ENCODE data around the gene TRAPPC1. TPM values are rescaled to one million over a fixed set of nuclear protein-coding genes. Genes with fewer than 3 reads are reported as not detected.

TRAPPC1 gene
- total and polyA plus RNA-seq, 10 of the 15 experiments (the other 5 are each of a cell fraction or from before 2014, with no cell fraction given) = 31.3 to 306 (median 134) TPM

DNA sequence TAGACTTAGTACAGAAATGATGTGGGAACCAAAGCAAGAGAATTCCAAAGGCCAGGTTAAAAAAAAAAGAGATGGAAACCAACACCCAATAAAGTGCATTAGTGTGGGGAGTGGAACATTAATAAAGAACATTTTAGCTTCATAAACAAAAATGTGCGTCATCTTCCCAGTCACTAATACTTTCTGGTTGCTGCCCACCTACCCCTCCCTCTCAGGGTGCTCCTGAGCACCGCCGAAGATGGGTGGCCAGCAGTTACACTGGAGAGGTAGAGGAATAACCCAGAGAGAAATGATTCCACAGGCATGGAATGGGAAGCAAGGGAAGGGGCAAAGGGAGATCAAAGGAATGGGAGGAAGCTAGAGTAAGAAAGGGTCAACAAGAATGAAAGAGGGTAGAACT, 49.1 kb downstream of the TRAPPC1 start:
- 94% methylated on average over 3 of the region's 3 CpGs for WGBS (ENCODE audit: insufficient coverage, insufficient replicate concordance, low lambda C conversion rate, missing lambda C conversion rate)
- ChIA-PET RAD21 (ENCODE audit: unreplicated experiment) (interaction anchor here (0.7 to 1.5 kb wide), 8 partner anchors 12 to 633 kb away, joined by 3 to 8 read pairs (median 3); partner anchors contain the start of genes CNTROB, CYB5D1, NAA38 and TRAPPC1), SMC1A (ENCODE audit: uncharacterized antibody, unreplicated experiment) (interaction anchor here (0.7 to 1.5 kb wide), 7 partner anchors 11 to 196 kb away, joined by 3 to 5 read pairs (median 4); partner anchors contain the start of genes CNTROB, NAA38, TP53 and TRAPPC1), POLR2A (interaction anchor here (0.6 to 1.5 kb wide), 8 partner anchors 11 to 844 kb away, joined by 3 to 8 read pairs (median 3); no protein-coding TSS in a partner anchor), CTCF (interaction anchor here (0.7 to 1.7 kb wide), 8 partner anchors 9 to 159 kb away, joined by 3 to 4 read pairs (median 3); partner anchors contain the start of gene NAA38)
- Histone ChIP-seq H3K4me1 (ENCODE audit: control insufficient read depth, insufficient read depth, low read length) (peaks cover 11% of the 10 kb centered on the region), H4K20me1 (ENCODE audit: control insufficient read depth, insufficient read depth) (no peaks in the 10 kb centered on the region), H3K4me2 (ENCODE audit: control insufficient read depth, insufficient read depth) (peak overlapping the region; percentile 57), H3K27me3 (replicated peaks in 1 of 2; ENCODE audit: control insufficient read depth in 2 of 2, insufficient read depth in 2 of 2, low read length in 1 of 2) (no peaks in the 10 kb centered on the region), H3K36me3 (ENCODE audit: control insufficient read depth in 2 of 2, insufficient read depth in 2 of 2, low read length in 1 of 2) (peaks cover 0 to 2% of the 10 kb centered on the region in 2 experiments; a peak in 1 of 4 replicates), H2AFZ (ENCODE audit: control insufficient read depth, low read depth, low read length) (no peak overlapping the region), H3K4me3 (peak overlapping the region; percentile 58; the same call in 1 of the 2 replicates), H3K79me2 (ENCODE audit: control insufficient read depth, insufficient read depth, low read length) (peaks cover 29% of the 10 kb centered on the region), H3K9ac (ENCODE audit: control insufficient read depth, insufficient read depth, low read length) (no peak overlapping the region), H3K9me3 (replicated peaks; ENCODE audit: control insufficient read depth, insufficient read depth, low read length) (no peaks in the 10 kb centered on the region), H3K27ac (ENCODE audit: control insufficient read depth, insufficient read depth) (no peak overlapping the region)
- no peak for ATAC-seq
- no peak for DNase-seq (ENCODE audit: low read depth, low spot score)
- in situ Hi-C loops (cut with MboI) = no loop called here
- FAIRE-seq = no peak
- BruUV-seq (replicated peaks) = TSS peak; percentile 40
- intact Hi-C loops (cut with micrococcal nuclease; ENCODE audit: unreplicated experiment) = no loop called here
- TF ChIP-seq TCF7 (IDR thresholded peaks at IDR 0.05; ENCODE audit: borderline replicate concordance) (no peak), TCF12 (IDR thresholded peaks at IDR 0.05; ENCODE audit: low read depth, low read length) (no peak), YY1 (IDR thresholded peaks at IDR 0.05; ENCODE audit: low read depth, low read length) (no peak), SIX5 (IDR thresholded peaks at IDR 0.05; ENCODE audit: low read depth, low read length, severe bottlenecking) (no peak), MTA3 (IDR thresholded peaks at IDR 0.05; ENCODE audit: borderline replicate concordance, low read length) (no peak), POLR2AphosphoS5 (IDR thresholded peaks at IDR 0.05; ENCODE audit: low read length) (no peak), NRF1 (conservative IDR thresholded peaks at IDR 0.05; ENCODE audit: low read depth, low read length) (no peak), SREBF1 (IDR thresholded peaks at IDR 0.05; ENCODE audit: low read length) (no peak), TAF1 (IDR thresholded peaks at IDR 0.05; ENCODE audit: borderline replicate concordance, low read depth, low read length) (no peak), BHLHE40 (IDR thresholded peaks at IDR 0.05; ENCODE audit: borderline replicate concordance in 1 of 2, low read depth in 2 of 2, low read length in 1 of 2) (no peak), RB1 (IDR thresholded peaks at IDR 0.05; ENCODE audit: borderline replicate concordance) (no peak), MXI1 (IDR thresholded peaks at IDR 0.05; ENCODE audit: low read depth, low read length) (no peak), CBX5 (IDR thresholded peaks at IDR 0.05; ENCODE audit: low read depth) (no peak)
- TF ChIP-seq, protein P1, sequence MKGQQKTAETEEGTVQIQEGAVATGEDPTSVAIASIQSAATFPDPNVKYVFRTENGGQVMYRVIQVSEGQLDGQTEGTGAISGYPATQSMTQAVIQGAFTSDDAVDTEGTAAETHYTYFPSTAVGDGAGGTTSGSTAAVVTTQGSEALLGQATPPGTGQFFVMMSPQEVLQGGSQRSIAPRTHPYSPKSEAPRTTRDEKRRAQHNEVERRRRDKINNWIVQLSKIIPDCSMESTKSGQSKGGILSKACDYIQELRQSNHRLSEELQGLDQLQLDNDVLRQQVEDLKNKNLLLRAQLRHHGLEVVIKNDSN (IDR thresholded peaks at IDR 0.05; ENCODE audit: borderline replicate concordance, extremely low read length, insufficient read depth, low read depth, low read length) = no peak

Measured in GM12878 (cell line).